ENCODE measurements around the gene SLC25A2. TPM values are rescaled to one million over a fixed set of nuclear protein-coding genes. Genes with fewer than 3 reads are reported as not detected.
A peak's percentile ranks its signal among the peaks of the same experiment; 100 is the strongest.
"Not testable (repeated sequence)": the region's sequence is repeated elsewhere in the genome, so short reads cannot be mapped to it uniquely, and the experiment has no call there.

SLC25A2 gene
- 0.50 and 0.81 TPM in 2 replicates for total RNA-seq
- long read RNA-seq = 0 reads

DNA sequence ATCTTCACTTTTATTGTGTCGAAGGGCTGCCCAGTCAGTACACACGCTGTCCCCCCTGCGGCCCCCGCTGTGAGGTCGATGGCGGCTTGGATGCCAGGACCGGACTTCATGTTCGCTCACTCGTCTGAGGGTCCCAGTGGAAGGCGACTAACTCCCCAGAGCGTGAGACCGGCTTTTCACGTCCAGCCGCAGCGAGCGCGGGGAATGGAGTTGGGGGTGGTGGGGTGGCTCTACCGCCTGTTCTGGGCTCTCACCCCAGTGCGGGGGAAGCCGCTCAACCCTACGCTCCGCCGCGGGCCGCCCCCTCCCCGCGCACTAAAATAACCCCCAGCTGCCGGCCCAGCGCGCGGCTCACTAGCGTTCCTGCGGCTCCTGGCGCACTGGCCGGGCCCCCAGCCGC lies at the start of gene SLC25A2:
SLC25A2 (minus strand) TSS at position 294 of the 400 bp plus-strand sequence; CDS start at position 110, 184 bp downstream.
- peaks cover 32% of the 10 kb centered on the region for H3K9me3 Mint-ChIP-seq (ENCODE audit: unreplicated experiment)
- H3K27me3 Mint-ChIP-seq (ENCODE audit: unreplicated experiment) = no peaks in the 10 kb centered on the region
- no peak for DNase-seq (ENCODE audit: extremely low spot score, unreplicated experiment)
- H3K4me1 Mint-ChIP-seq (ENCODE audit: unreplicated experiment) = no peaks in the 10 kb centered on the region
- H3K27ac Mint-ChIP-seq (ENCODE audit: unreplicated experiment) = no peak within 1 kb of the TSS
- no peak within 1 kb of the TSS for H3K4me3 Mint-ChIP-seq (ENCODE audit: unreplicated experiment)
- peaks cover 19% of the 10 kb centered on the region for H3K36me3 Mint-ChIP-seq (ENCODE audit: unreplicated experiment)
- TF ChIP-seq, protein P1, sequence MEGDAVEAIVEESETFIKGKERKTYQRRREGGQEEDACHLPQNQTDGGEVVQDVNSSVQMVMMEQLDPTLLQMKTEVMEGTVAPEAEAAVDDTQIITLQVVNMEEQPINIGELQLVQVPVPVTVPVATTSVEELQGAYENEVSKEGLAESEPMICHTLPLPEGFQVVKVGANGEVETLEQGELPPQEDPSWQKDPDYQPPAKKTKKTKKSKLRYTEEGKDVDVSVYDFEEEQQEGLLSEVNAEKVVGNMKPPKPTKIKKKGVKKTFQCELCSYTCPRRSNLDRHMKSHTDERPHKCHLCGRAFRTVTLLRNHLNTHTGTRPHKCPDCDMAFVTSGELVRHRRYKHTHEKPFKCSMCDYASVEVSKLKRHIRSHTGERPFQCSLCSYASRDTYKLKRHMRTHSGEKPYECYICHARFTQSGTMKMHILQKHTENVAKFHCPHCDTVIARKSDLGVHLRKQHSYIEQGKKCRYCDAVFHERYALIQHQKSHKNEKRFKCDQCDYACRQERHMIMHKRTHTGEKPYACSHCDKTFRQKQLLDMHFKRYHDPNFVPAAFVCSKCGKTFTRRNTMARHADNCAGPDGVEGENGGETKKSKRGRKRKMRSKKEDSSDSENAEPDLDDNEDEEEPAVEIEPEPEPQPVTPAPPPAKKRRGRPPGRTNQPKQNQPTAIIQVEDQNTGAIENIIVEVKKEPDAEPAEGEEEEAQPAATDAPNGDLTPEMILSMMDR (IDR thresholded peaks at IDR 0.05) = no peak

DNA sequence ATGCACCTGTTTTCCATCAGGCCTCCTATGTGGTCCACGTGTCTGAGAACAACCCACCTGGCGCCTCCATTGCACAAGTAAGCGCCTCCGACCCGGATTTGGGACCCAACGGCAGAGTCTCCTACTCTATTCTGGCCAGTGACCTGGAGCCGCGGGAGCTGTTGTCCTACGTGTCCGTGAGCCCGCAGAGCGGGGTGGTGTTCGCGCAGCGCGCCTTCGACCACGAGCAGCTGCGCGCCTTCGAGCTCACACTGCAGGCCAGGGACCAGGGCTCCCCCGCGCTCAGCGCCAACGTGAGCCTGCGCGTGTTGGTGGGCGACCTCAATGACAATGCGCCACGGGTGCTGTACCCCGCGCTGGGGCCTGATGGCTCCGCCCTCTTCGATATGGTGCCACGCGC lies 47.7 kb upstream of the SLC25A2 start:
- Mint-ChIP-seq H3K9me3 (ENCODE audit: unreplicated experiment) (peaks cover 28% of the 10 kb centered on the region), H3K27me3 (ENCODE audit: unreplicated experiment) (no peaks in the 10 kb centered on the region), H3K36me3 (ENCODE audit: unreplicated experiment) (peaks cover 1% of the 10 kb centered on the region), H3K4me1 (ENCODE audit: unreplicated experiment) (peaks cover 1% of the 10 kb centered on the region), H3K4me3 (ENCODE audit: unreplicated experiment) (no peak overlapping the region), H3K27ac (ENCODE audit: unreplicated experiment) (no peak overlapping the region)
- no peak for DNase-seq (ENCODE audit: extremely low spot score, unreplicated experiment)
- TF ChIP-seq, protein P1 (IDR thresholded peaks at IDR 0.05) = no peak

DNA sequence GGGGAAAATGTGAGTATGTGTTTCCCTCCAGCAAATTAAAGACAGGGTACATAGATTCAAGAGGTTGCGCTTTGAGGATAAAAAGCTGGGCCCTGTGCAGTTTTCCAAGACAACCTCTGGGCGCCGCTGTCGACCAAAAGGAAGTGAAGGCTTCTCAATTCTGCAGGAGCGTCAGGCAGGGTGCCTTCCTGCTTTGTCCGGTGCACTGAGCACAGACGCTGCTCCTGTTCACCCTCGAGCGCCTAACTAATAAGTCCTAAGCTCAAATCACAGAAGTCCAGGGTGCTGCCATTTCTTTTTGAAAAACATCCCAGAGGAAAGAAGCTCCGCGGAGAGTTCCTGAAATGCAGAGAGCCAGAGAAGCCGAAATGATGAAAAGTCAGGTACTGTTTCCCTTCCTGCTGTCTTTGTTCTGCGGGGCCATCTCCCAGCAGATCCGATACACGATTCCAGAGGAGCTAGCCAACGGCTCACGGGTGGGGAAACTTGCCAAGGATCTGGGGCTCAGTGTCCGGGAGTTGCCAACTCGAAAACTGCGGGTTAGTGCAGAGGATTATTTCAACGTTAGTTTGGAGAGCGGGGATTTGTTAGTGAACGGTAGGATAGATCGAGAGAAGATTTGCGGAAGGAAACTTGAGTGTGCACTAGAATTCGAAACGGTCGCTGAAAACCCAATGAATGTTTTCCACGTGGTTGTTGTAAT lies 46.2 kb upstream of the SLC25A2 start, which contains the start of gene PCDHGB1:
PCDHGB1 (plus strand) TSS at position 183 of the 703 bp plus-strand sequence; CDS start at position 345, 162 bp downstream.
- Mint-ChIP-seq H3K27ac (ENCODE audit: unreplicated experiment) (no peak within 1 kb of the TSS), H3K4me3 (ENCODE audit: unreplicated experiment) (no peak within 1 kb of the TSS), H3K9me3 (ENCODE audit: unreplicated experiment) (peaks cover 25% of the 10 kb centered on the region), H3K36me3 (ENCODE audit: unreplicated experiment) (peaks cover 1% of the 10 kb centered on the region), H3K27me3 (ENCODE audit: unreplicated experiment) (no peaks in the 10 kb centered on the region), H3K4me1 (ENCODE audit: unreplicated experiment) (peaks cover 1% of the 10 kb centered on the region)
- TF ChIP-seq, protein P1 (IDR thresholded peaks at IDR 0.05) = peak; percentile 33
- no peak for DNase-seq (ENCODE audit: extremely low spot score, unreplicated experiment)

DNA sequence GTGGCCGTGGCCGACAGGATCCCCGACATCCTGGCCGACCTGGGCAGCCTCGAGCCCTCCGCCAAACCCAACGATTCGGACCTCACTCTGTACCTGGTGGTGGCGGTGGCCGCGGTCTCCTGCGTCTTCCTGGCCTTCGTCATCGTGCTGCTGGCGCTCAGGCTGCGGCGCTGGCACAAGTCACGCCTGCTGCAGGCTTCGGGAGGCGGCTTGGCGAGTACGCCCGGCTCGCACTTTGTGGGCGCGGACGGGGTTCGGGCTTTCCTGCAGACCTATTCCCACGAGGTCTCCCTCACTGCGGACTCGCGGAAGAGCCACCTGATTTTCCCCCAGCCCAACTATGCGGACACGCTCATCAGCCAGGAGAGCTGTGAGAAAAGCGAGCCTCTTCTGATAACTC lies 42.2 kb upstream of the SLC25A2 start:
- H3K36me3 Mint-ChIP-seq (ENCODE audit: unreplicated experiment); H3K27me3 Mint-ChIP-seq (ENCODE audit: unreplicated experiment); H3K27ac Mint-ChIP-seq (ENCODE audit: unreplicated experiment); H3K4me1 Mint-ChIP-seq (ENCODE audit: unreplicated experiment); DNase-seq (ENCODE audit: extremely low spot score, unreplicated experiment); H3K4me3 Mint-ChIP-seq (ENCODE audit: unreplicated experiment): not testable (repeated sequence)
- H3K9me3 Mint-ChIP-seq (ENCODE audit: unreplicated experiment) = peaks cover 31% of the 10 kb centered on the region

DNA sequence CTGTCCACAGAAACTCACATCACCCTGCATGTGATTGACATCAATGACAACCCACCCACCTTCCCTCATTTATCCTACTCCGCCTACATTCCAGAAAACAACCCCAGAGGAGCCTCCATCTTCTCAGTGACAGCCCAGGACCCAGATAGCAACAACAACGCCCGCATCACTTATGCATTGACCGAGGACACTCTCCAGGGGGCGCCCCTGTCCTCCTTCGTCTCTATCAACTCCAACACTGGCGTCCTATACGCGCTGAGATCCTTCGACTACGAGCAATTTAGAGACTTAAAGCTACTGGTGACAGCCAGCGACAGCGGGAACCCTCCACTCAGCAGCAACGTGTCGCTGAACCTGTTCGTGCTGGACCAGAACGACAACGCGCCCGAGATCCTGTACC lies 41.5 kb upstream of the SLC25A2 start:
- TF ChIP-seq, protein P1 (IDR thresholded peaks at IDR 0.05) = no peak
- Mint-ChIP-seq H3K36me3 (ENCODE audit: unreplicated experiment) (peaks cover 1% of the 10 kb centered on the region), H3K27ac (ENCODE audit: unreplicated experiment) (no peak overlapping the region), H3K4me1 (ENCODE audit: unreplicated experiment) (peaks cover 1% of the 10 kb centered on the region), H3K27me3 (ENCODE audit: unreplicated experiment) (no peaks in the 10 kb centered on the region), H3K9me3 (ENCODE audit: unreplicated experiment) (peaks cover 32% of the 10 kb centered on the region), H3K4me3 (ENCODE audit: unreplicated experiment) (no peak overlapping the region)
- DNase-seq (ENCODE audit: extremely low spot score, unreplicated experiment) = no peak

Data from osteocyte (in vitro differentiated cells).